ENCODE measurements around the gene CCDC181.

Gene CCDC181

DNA sequence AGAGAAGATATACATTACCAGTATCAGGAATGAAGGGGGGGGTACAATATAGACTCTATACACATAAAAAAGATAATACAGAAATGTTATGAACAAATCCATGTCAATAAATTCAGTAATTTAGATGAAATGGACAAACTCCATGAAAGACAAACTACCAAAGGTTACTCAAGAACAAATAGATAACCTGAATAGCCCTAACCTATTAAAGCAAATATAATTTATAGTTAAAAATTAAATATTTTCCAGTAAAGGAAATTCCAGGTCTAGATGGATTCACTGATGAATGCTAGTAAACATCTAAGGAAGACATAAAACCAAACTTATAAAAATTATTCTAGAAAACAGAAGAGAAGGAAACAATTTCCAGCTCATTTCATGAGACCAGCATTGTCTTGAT, 46.1 kb downstream of the CCDC181 start:
- CTCF ChIA-PET, result no interaction called here
- DNase-seq (ENCODE audit: extremely low spot score), result no peak
- POLR2A ChIA-PET, result no interaction called here
- TF ChIP-seq CTCF (IDR thresholded peaks at IDR 0.05; ENCODE audit: control extremely low read depth, extremely low read depth, low read depth, missing control alignments), result no peak

DNA sequence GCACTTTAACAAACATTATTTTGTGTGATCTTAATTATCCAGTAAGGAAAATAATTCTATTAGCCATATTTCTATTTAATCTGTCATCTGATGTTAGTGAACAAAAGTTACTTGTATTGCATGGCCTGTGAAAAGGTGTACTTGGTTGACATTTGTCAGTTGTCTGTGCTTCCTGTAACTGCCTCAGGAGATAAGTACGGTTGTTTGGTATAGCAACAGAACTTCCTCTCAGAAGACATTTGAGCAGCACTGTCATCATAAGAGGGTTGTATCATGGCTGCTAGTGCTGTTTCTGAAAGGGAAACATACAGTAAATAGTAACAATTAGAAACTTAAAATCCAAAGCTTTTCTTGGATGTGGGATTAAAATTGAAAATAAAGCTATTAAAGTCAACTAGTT, 55.9 kb downstream of the CCDC181 start:
- CTCF ChIA-PET, result interaction anchor here (1.3 kb wide), 2 partner anchors 24 to 768 kb away, joined by 3 to 4 read pairs; no protein-coding TSS in a partner anchor
- DNase-seq (ENCODE audit: extremely low spot score), result no peak
- POLR2A ChIA-PET, result no interaction called here
- no peak for TF ChIP-seq CTCF (IDR thresholded peaks at IDR 0.05; ENCODE audit: control extremely low read depth, extremely low read depth, low read depth, missing control alignments)

- no peak for TF ChIP-seq CTCF (IDR thresholded peaks at IDR 0.05; ENCODE audit: control extremely low read depth, extremely low read depth, low read depth, missing control alignments)
- CTCF ChIA-PET, result interaction anchor here (1.3 to 1.7 kb wide), 3 partner anchors 17 to 1025 kb away, joined by 3 to 9 read pairs (median 3); no protein-coding TSS in a partner anchor
- POLR2A ChIA-PET, result interaction anchor here (0.6 kb wide), 1 partner anchor 425 kb away, joined by 3 read pairs; no protein-coding TSS in a partner anchor
- peak; percentile 15 for DNase-seq (ENCODE audit: extremely low spot score)
Observed at GRCh38 chr1:169368406-169368769, 58.9 kb downstream of the CCDC181 start.

- ChIA-PET POLR2A (interaction anchor here (0.6 kb wide), 2 partner anchors 395 to 426 kb away, joined by 3 read pairs; no protein-coding TSS in a partner anchor), CTCF (interaction anchor here (0.6 to 1.7 kb wide), 3 partner anchors 20 to 1402 kb away, joined by 3 to 9 read pairs (median 3); no protein-coding TSS in a partner anchor)
- DNase-seq (ENCODE audit: extremely low spot score), result peak; percentile 91
- no peak for TF ChIP-seq CTCF (IDR thresholded peaks at IDR 0.05; ENCODE audit: control extremely low read depth, extremely low read depth, low read depth, missing control alignments)
Observed at GRCh38 chr1:169367686-169368405, 59.4 kb downstream of the CCDC181 start, which contains the start of the genes BLZF1 and NME7. BLZF1 (plus strand) TSS chr1:169368195; CDS start chr1:169369523, 1,328 bp downstream. NME7 (minus strand) TSS chr1:169367797; CDS start chr1:169367710, 87 bp downstream.

DNA sequence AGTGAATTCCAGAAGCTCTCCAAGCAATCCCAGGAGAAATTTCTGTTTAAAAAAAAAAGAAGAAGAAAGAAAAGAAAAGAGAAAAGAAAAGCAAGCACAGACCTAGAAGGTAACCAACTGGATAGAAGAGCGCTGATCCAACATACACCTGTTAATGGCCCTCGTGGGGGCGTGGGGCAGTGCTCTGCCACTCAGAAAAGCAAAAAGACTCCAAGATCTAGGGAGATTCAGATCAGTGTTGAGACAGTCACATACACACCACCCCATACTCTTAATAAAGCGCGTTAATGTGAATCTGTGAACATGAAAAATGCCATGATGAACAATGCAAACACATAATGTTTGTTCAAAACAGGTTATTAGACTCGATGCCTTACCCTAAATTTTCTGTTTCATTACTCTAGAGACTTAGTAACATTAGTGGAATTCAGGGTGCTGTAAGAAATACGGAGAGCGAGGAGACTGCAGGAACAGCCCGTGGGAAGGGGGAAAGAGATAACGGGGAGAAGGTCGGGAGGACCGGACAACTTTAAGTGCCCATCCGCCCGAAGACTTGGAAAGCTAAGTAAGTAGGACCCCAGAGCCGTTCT, 60.1 kb downstream of the CCDC181 start:
- CTCF ChIA-PET, result interaction anchor here (0.6 to 1.7 kb wide), 3 partner anchors 19 to 1401 kb away, joined by 3 to 9 read pairs (median 3); no protein-coding TSS in a partner anchor

More for the DNA sequence above, 60.1 kb downstream of the CCDC181 start:
- POLR2A ChIA-PET, result no interaction called here
- no peak for TF ChIP-seq CTCF (IDR thresholded peaks at IDR 0.05; ENCODE audit: control extremely low read depth, extremely low read depth, low read depth, missing control alignments)
- no peak for DNase-seq (ENCODE audit: extremely low spot score)

All from GM10248 (cell line).